Trophoblast cell (in vitro differentiated cells and primary cell): Measurements from ENCODE around the gene RELL2.

Source experiments
- DNase-seq, 2 donors: peaks; one replicate each; pipeline ENCODE4 v3.0.0-alpha.2; 2016
- H2AFZ ChIP-seq: 2 replicates; pipeline ENCODE4 v1.6.1; 2013; ENCODE audit warnings: low read length, moderate library complexity, mild to moderate bottlenecking; ENCODE audit not compliant: insufficient read depth, poor library complexity
- H2AK5ac ChIP-seq: 2 replicates; pipeline ENCODE4 v1.6.1; 2013; ENCODE audit warnings: mild to moderate bottlenecking, low read length
- H2BK120ac ChIP-seq: 2 replicates; pipeline ENCODE4 v1.6.1; 2013; ENCODE audit warnings: low read length, mild to moderate bottlenecking, moderate library complexity; ENCODE audit not compliant: insufficient read depth, poor library complexity
- H2BK12ac ChIP-seq: 2 replicates; pipeline ENCODE4 v1.6.1; 2013; ENCODE audit warnings: mild to moderate bottlenecking, low read length, moderate library complexity
- H2BK5ac ChIP-seq: 2 replicates; pipeline ENCODE4 v1.6.1; 2013; ENCODE audit warnings: low read length, low read depth, moderate library complexity, mild to moderate bottlenecking; ENCODE audit not compliant: poor library complexity
- H3K14ac ChIP-seq: 2 replicates; pipeline ENCODE4 v1.6.1; 2013; ENCODE audit warnings: mild to moderate bottlenecking, low read length
- H3K18ac ChIP-seq: 2 replicates; pipeline ENCODE4 v1.6.1; 2013; ENCODE audit warnings: mild to moderate bottlenecking, low read length
- H3K23ac ChIP-seq: 2 replicates; pipeline ENCODE4 v1.6.1; 2013; ENCODE audit warnings: low read length
- H3K27ac ChIP-seq: 2 replicates; pipeline ENCODE4 v1.5.1; 2013; ENCODE audit warnings: low read depth, mild to moderate bottlenecking, inconsistent platforms, low read length, moderate library complexity
- H3K27me3 ChIP-seq: 2 replicates; pipeline ENCODE4 v1.6.1; 2013; ENCODE audit warnings: inconsistent platforms, mild to moderate bottlenecking, low read length, moderate library complexity; ENCODE audit not compliant: insufficient read depth
- H3K36me3 ChIP-seq, 2 experiments: 1 replicate in 1 of 2; 2 replicates in 1 of 2; pipeline ENCODE4 v1.6.1; 2013; ENCODE audit warnings: low read length in 2 of 2, mild to moderate bottlenecking in 2 of 2, moderate library complexity in 1 of 2; ENCODE audit not compliant: insufficient read depth in 2 of 2, control insufficient read depth in 1 of 2
- H3K4ac ChIP-seq: 2 replicates; pipeline ENCODE4 v1.6.1; 2013; ENCODE audit warnings: low read depth, mild to moderate bottlenecking, low read length, moderate library complexity
- H3K4me1 ChIP-seq, 2 experiments: 1 replicate in 1 of 2; 2 replicates in 1 of 2; pipeline ENCODE4 v1.6.1; 2013; ENCODE audit warnings: low read length in 2 of 2, mild to moderate bottlenecking in 2 of 2, moderate library complexity in 1 of 2; ENCODE audit not compliant: insufficient read depth in 2 of 2, control insufficient read depth in 1 of 2
- H3K4me2 ChIP-seq: 2 replicates; pipeline ENCODE4 v1.6.1; 2013; ENCODE audit warnings: inconsistent platforms, mild to moderate bottlenecking, low read length, moderate library complexity
- H3K4me3 ChIP-seq: 2 replicates; pipeline ENCODE4 v1.5.1; 2013; ENCODE audit warnings: mild to moderate bottlenecking, low read depth, low read length, inconsistent platforms
- H3K79me1 ChIP-seq: one replicate; pipeline ENCODE4 v1.6.1; 2013; ENCODE audit warnings: low read length
- H3K79me2 ChIP-seq: 2 replicates; pipeline ENCODE4 v1.6.1; 2013; ENCODE audit warnings: low read length, mild to moderate bottlenecking; ENCODE audit not compliant: control insufficient read depth, insufficient read depth, poor library complexity
- H3K9ac ChIP-seq: 2 replicates; pipeline ENCODE4 v1.6.1; 2013; ENCODE audit warnings: mild to moderate bottlenecking, low read length
- H3K9me3 ChIP-seq: 2 replicates; pipeline ENCODE4 v1.6.1; 2013; ENCODE audit warnings: low read depth, mild to moderate bottlenecking, control low read depth, inconsistent platforms, low read length; ENCODE audit not compliant: insufficient read depth
- H4K12ac ChIP-seq: 2 replicates; pipeline ENCODE4 v1.6.1; 2013; ENCODE audit warnings: low read depth, mild to moderate bottlenecking, low read length, moderate library complexity
- H4K8ac ChIP-seq: 2 replicates; pipeline ENCODE4 v1.6.1; 2013; ENCODE audit warnings: low read depth, mild to moderate bottlenecking, low read length, moderate library complexity
- H4K91ac ChIP-seq: one replicate; pipeline ENCODE4 v1.6.1; 2013; ENCODE audit warnings: low read depth, mild to moderate bottlenecking, low read length, moderate library complexity
- WGBS: extraction: QIAGEN DNeasy Blood & Tissue Kit; methylation state at CpG from one replicate; pipeline ENCODE4 v1.1.7; 2013; ENCODE audit warnings: missing lambda C conversion rate; ENCODE audit not compliant: insufficient read length, insufficient coverage; ENCODE audit errors: extremely low coverage; 5-methylcytosine and 5-hydroxymethylcytosine counted together

RELL2 gene

DNA sequence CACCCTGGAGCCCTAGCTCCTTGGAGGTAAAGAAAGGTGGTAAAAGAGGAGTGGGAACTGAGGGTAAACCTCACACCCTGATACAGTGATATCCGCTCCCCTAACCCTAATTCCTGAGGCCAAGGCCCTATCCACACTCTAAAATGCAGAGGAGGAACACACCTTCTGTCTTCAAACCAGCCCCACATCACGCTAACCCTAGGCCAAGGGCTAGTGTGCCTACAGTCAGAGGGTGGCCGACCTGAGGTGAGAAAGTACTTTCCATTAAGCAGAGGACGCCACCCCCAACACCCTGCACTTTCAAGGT, 738 bp upstream of the RELL2 start:
- H2BK120ac ChIP-seq = no peak overlapping the region
- no peak overlapping the region for H3K23ac ChIP-seq
- H2BK12ac ChIP-seq = no peak overlapping the region
- no peak overlapping the region for H4K91ac ChIP-seq
- H3K4ac ChIP-seq = peak overlapping the region; percentile 84
- H2BK5ac ChIP-seq = no peak overlapping the region
- no peak overlapping the region for H3K14ac ChIP-seq
- H2AK5ac ChIP-seq = no peak overlapping the region
- peak overlapping the region; percentile 93 for H3K18ac ChIP-seq
- H3K9ac ChIP-seq = peak overlapping the region; percentile 99
- peaks cover 2% of the 10 kb centered on the region for H3K9me3 ChIP-seq
- peaks cover 6% of the 10 kb centered on the region for H3K79me2 ChIP-seq
- H4K8ac ChIP-seq = no peak overlapping the region
- peak overlapping the region; percentile 69 for H3K4me2 ChIP-seq
- H3K36me3 ChIP-seq = peaks cover 7 to 12% of the 10 kb centered on the region in 2 experiments
- H3K27ac ChIP-seq = no peak overlapping the region
- H3K4me1 ChIP-seq = peaks cover 6 to 15% of the 10 kb centered on the region in 2 experiments
- no peaks in the 10 kb centered on the region for H3K27me3 ChIP-seq
- peak overlapping the region; percentile 20 for H2AFZ ChIP-seq
- DNase-seq = no peak
- peak overlapping the region; percentile 93 for H3K4me3 ChIP-seq
- WGBS = no CpG with 5 or more reads among the region's 4 CpGs
- peaks cover 7% of the 10 kb centered on the region for H3K79me1 ChIP-seq
- H4K12ac ChIP-seq = no peak overlapping the region

DNA sequence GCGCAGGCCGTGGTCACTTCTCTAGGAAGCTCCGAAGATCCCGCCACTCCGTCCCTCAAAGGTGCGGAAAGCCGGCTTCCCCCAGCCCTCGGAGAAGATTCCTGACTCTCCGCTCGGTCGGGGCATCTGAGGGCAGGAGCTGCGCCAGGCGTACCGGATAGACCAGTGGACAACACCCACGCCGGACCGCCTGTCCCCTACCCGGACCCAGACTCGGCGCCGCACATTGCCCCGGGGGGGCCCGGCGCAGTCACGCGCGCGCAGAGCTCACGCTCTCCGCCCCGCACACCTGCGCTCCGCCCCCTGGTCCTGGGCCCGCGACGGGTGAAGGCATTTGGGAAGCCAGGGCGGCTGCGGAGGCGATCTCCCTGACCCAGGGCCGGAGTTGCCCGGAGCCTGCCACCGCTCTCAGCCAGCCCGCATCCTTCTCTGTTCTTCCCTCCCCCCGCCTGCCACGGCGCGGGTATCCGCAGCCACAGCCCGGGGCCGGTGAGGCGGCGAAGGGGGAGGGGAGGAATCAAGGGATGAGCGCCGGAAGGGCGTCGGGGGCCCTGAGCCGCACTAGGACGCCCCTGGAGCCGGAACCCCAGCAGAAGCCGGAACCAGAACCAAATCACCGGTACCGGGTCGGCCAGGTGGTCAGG, 448 bp downstream of the RELL2 start:
- peaks cover 7 to 15% of the 10 kb centered on the region in 2 experiments for H3K36me3 ChIP-seq
- H2AK5ac ChIP-seq = no peak overlapping the region
- peaks cover 6 to 15% of the 10 kb centered on the region in 2 experiments for H3K4me1 ChIP-seq
- no peak overlapping the region for H3K27ac ChIP-seq
- H2BK5ac ChIP-seq = no peak overlapping the region
- peaks cover 6% of the 10 kb centered on the region for H3K79me2 ChIP-seq
- peak; percentile 71 to 75 for DNase-seq
- H3K18ac ChIP-seq = no peak overlapping the region
- H3K27me3 ChIP-seq = no peaks in the 10 kb centered on the region
- H4K91ac ChIP-seq = no peak overlapping the region
- H2BK120ac ChIP-seq = no peak overlapping the region
- no peak overlapping the region for H3K4ac ChIP-seq
- H2BK12ac ChIP-seq = no peak overlapping the region
- H3K79me1 ChIP-seq = peaks cover 7% of the 10 kb centered on the region
- peak overlapping the region; percentile 10 for H3K9ac ChIP-seq
- H3K4me2 ChIP-seq = peak overlapping the region; percentile 95
- no peak overlapping the region for H3K23ac ChIP-seq
- no peak overlapping the region for H4K12ac ChIP-seq
- no peak overlapping the region for H3K14ac ChIP-seq
- H3K9me3 ChIP-seq = peaks cover 2% of the 10 kb centered on the region
- peak overlapping the region; percentile 19 for H4K8ac ChIP-seq
- peak overlapping the region; percentile 72 for H2AFZ ChIP-seq
- H3K4me3 ChIP-seq = peak overlapping the region; percentile 71
- no CpG with 5 or more reads among the region's 63 CpGs for WGBS

GRCh38 chr5:141637767-141638419, 1.1 kb downstream of the RELL2 start:
- Histone ChIP-seq H3K14ac (no peak overlapping the region), H2AK5ac (no peak overlapping the region), H3K79me2 (peaks cover 6% of the 10 kb centered on the region), H2BK120ac (no peak overlapping the region), H2BK5ac (no peak overlapping the region), H3K9me3 (peaks cover 2% of the 10 kb centered on the region), H3K4me3 (peak overlapping the region; percentile 71), H4K8ac (no peak overlapping the region), H3K36me3 (peaks cover 9 to 16% of the 10 kb centered on the region in 2 experiments), H2BK12ac (no peak overlapping the region), H2AFZ (peak overlapping the region; percentile 40), H3K4me2 (peak overlapping the region; percentile 95), H3K79me1 (peaks cover 7% of the 10 kb centered on the region), H4K12ac (no peak overlapping the region), H3K18ac (no peak overlapping the region), H3K27ac (no peak overlapping the region), H3K9ac (no peak overlapping the region), H3K27me3 (no peaks in the 10 kb centered on the region), H4K91ac (no peak overlapping the region), H3K4me1 (peaks cover 6 to 15% of the 10 kb centered on the region in 2 experiments), H3K4ac (no peak overlapping the region), H3K23ac (peak overlapping the region; percentile 19)
- no CpG with 5 or more reads among the region's 40 CpGs for WGBS
- DNase-seq = peak; percentile 68

GRCh38 chr5:141638771-141639170, 2.0 kb downstream of the RELL2 start:
- Histone ChIP-seq H3K9ac (peak overlapping the region; percentile 14), H4K12ac (no peak overlapping the region), H2AFZ (no peak overlapping the region), H2BK120ac (no peak overlapping the region), H2BK5ac (no peak overlapping the region), H2AK5ac (no peak overlapping the region), H3K14ac (no peak overlapping the region), H3K4me1 (peaks cover 6 to 15% of the 10 kb centered on the region in 2 experiments), H3K79me2 (peaks cover 6% of the 10 kb centered on the region), H3K4ac (no peak overlapping the region), H3K18ac (no peak overlapping the region), H3K27me3 (no peaks in the 10 kb centered on the region), H3K4me3 (no peak overlapping the region), H4K8ac (no peak overlapping the region), H4K91ac (no peak overlapping the region), H3K9me3 (peaks cover 2% of the 10 kb centered on the region), H3K4me2 (no peak overlapping the region), H3K27ac (no peak overlapping the region), H3K23ac (no peak overlapping the region), H2BK12ac (no peak overlapping the region), H3K79me1 (peaks cover 7% of the 10 kb centered on the region), H3K36me3 (peaks cover 10 to 17% of the 10 kb centered on the region in 2 experiments)
- no CpG with 5 or more reads among the region's 2 CpGs for WGBS
- DNase-seq = no peak
